ENCODE measurements around the gene XYLT1. TPM values are rescaled to one million over a fixed set of nuclear protein-coding genes. Genes with fewer than 3 reads are reported as not detected.

The XYLT1 gene
- total RNA-seq, 2 experiments from 2014 or later = 5.1 to 6.2 TPM

- DNase-seq = no peak
- no peaks in the 10 kb centered on the region for H3K27me3 Mint-ChIP-seq
- peak; percentile 52 for ATAC-seq
- no peaks in the 10 kb centered on the region for H3K9me3 Mint-ChIP-seq (ENCODE audit: low read depth)
- H3K4me3 Mint-ChIP-seq = no peak overlapping the region
- H3K36me3 Mint-ChIP-seq (ENCODE audit: low read depth) = no peaks in the 10 kb centered on the region
- intact Hi-C loops (cut with DNase I, micrococcal nuclease) = no loop called here
- H3K27ac Mint-ChIP-seq = no peak overlapping the region
- ChIA-PET POLR2A (no interaction called here), CTCF (no interaction called here)
- peaks cover 64% of the 10 kb centered on the region for H3K4me1 Mint-ChIP-seq
Observed at GRCh38 chr16:17375461-17376304, 95.1 kb downstream of the XYLT1 start.

GRCh38 chr16:17374668-17375255 is 96.0 kb downstream of the XYLT1 start:
- H3K27me3 Mint-ChIP-seq = no peaks in the 10 kb centered on the region
- ChIA-PET CTCF (interaction anchor here (1.2 kb wide), 1 partner anchor 9 kb away, joined by 4 read pairs; no protein-coding TSS in a partner anchor), POLR2A (no interaction called here)
- peaks cover 70% of the 10 kb centered on the region for H3K4me1 Mint-ChIP-seq
- H3K27ac Mint-ChIP-seq = no peak overlapping the region
- ATAC-seq = peak; percentile 34
- H3K9me3 Mint-ChIP-seq (ENCODE audit: low read depth) = no peaks in the 10 kb centered on the region
- H3K36me3 Mint-ChIP-seq (ENCODE audit: low read depth) = no peaks in the 10 kb centered on the region
- peak; percentile 47 for DNase-seq
- H3K4me3 Mint-ChIP-seq = no peak overlapping the region
- intact Hi-C loops (cut with DNase I, micrococcal nuclease) = no loop called here

GRCh38 chr16:17373533-17373932 is 97.2 kb downstream of the XYLT1 start:
- peaks cover 71% of the 10 kb centered on the region for H3K4me1 Mint-ChIP-seq
- intact Hi-C loops (cut with DNase I, micrococcal nuclease) = no loop called here
- ChIA-PET POLR2A (no interaction called here), CTCF (no interaction called here)
- no peak overlapping the region for H3K27ac Mint-ChIP-seq
- DNase-seq (no peak), ATAC-seq (no peak)
- H3K27me3 Mint-ChIP-seq = no peaks in the 10 kb centered on the region
- no peaks in the 10 kb centered on the region for H3K36me3 Mint-ChIP-seq (ENCODE audit: low read depth)
- no peaks in the 10 kb centered on the region for H3K9me3 Mint-ChIP-seq (ENCODE audit: low read depth)
- H3K4me3 Mint-ChIP-seq = no peak overlapping the region

GRCh38 chr16:17372386-17372785 is 98.4 kb downstream of the XYLT1 start:
- intact Hi-C loops (cut with DNase I, micrococcal nuclease) = no loop called here
- no peak for DNase-seq
- Mint-ChIP-seq H3K36me3 (ENCODE audit: low read depth) (no peaks in the 10 kb centered on the region), H3K27me3 (no peaks in the 10 kb centered on the region), H3K4me3 (no peak overlapping the region), H3K9me3 (ENCODE audit: low read depth) (no peaks in the 10 kb centered on the region), H3K4me1 (peaks cover 75% of the 10 kb centered on the region), H3K27ac (no peak overlapping the region)
- ChIA-PET CTCF (interaction anchor here (0.7 kb wide), 1 partner anchor 297 kb away, joined by 4 read pairs; no protein-coding TSS in a partner anchor), POLR2A (no interaction called here)
- no peak for ATAC-seq

GRCh38 chr16:17371299-17371698 is 99.5 kb downstream of the XYLT1 start:
- H3K27ac Mint-ChIP-seq = peak overlapping the region; percentile 32
- DNase-seq (no peak), ATAC-seq (no peak)
- intact Hi-C loops (cut with DNase I, micrococcal nuclease) = no loop called here
- H3K36me3 Mint-ChIP-seq (ENCODE audit: low read depth) = no peaks in the 10 kb centered on the region
- POLR2A ChIA-PET = no interaction called here
- peaks cover 81% of the 10 kb centered on the region for H3K4me1 Mint-ChIP-seq
- H3K4me3 Mint-ChIP-seq = no peak overlapping the region
- H3K9me3 Mint-ChIP-seq (ENCODE audit: low read depth) = no peaks in the 10 kb centered on the region
- H3K27me3 Mint-ChIP-seq = no peaks in the 10 kb centered on the region
- CTCF ChIA-PET = interaction anchor here (0.7 to 3.3 kb wide), 3 partner anchors 10 to 26 kb away, joined by 3 to 14 read pairs (median 3); no protein-coding TSS in a partner anchor

GRCh38 chr16:17370731-17371285 is 100.0 kb downstream of the XYLT1 start:
- H3K36me3 Mint-ChIP-seq (ENCODE audit: low read depth) = no peaks in the 10 kb centered on the region
- peaks cover 84% of the 10 kb centered on the region for H3K4me1 Mint-ChIP-seq
- peak overlapping the region; percentile 99 for H3K27ac Mint-ChIP-seq
- CTCF ChIA-PET = interaction anchor here (0.7 to 3.3 kb wide), 7 partner anchors 9 to 137 kb away, joined by 3 to 14 read pairs (median 3); no protein-coding TSS in a partner anchor
- no peak overlapping the region for H3K4me3 Mint-ChIP-seq
- ATAC-seq (no peak), DNase-seq (no peak)
- H3K9me3 Mint-ChIP-seq (ENCODE audit: low read depth) = no peaks in the 10 kb centered on the region
- intact Hi-C loops (cut with DNase I, micrococcal nuclease) = no loop called here
- no peaks in the 10 kb centered on the region for H3K27me3 Mint-ChIP-seq
- POLR2A ChIA-PET = no interaction called here

- Mint-ChIP-seq H3K27ac (peak overlapping the region; percentile 99), H3K36me3 (ENCODE audit: low read depth) (no peaks in the 10 kb centered on the region), H3K9me3 (ENCODE audit: low read depth) (no peaks in the 10 kb centered on the region), H3K4me1 (peaks cover 87% of the 10 kb centered on the region), H3K4me3 (peak overlapping the region; percentile 85), H3K27me3 (no peaks in the 10 kb centered on the region)
- ChIA-PET POLR2A (no interaction called here), CTCF (interaction anchor here (0.7 to 3.3 kb wide), 8 partner anchors 11 to 137 kb away, joined by 3 to 14 read pairs (median 3); no protein-coding TSS in a partner anchor)
- DNase-seq (peak; percentile 42), ATAC-seq (peak; percentile 28)
- intact Hi-C loops (cut with DNase I, micrococcal nuclease) = no loop called here
Observed at GRCh38 chr16:17370223-17370707, 100.5 kb downstream of the XYLT1 start.

- Mint-ChIP-seq H3K36me3 (ENCODE audit: low read depth) (no peaks in the 10 kb centered on the region), H3K27ac (peak overlapping the region; percentile 99), H3K9me3 (ENCODE audit: low read depth) (no peaks in the 10 kb centered on the region), H3K4me1 (peaks cover 88% of the 10 kb centered on the region), H3K27me3 (no peaks in the 10 kb centered on the region), H3K4me3 (peak overlapping the region; percentile 85)
- ATAC-seq (peak; percentile 80), DNase-seq (peak; percentile 75)
- CTCF ChIA-PET = interaction anchor here (0.6 to 3.3 kb wide), 12 partner anchors 9 to 170 kb away, joined by 3 to 14 read pairs (median 3); no protein-coding TSS in a partner anchor
- POLR2A ChIA-PET = interaction anchor here (0.6 kb wide), 1 partner anchor 16 kb away, joined by 3 read pairs; no protein-coding TSS in a partner anchor
- intact Hi-C loops (cut with DNase I, micrococcal nuclease) = loop anchor here (1.0 to 10.0 kb wide), 6 partner anchors 47 to 345 kb away; partner anchors contain the start of gene XYLT1 (in 1 of the 2)
Observed at GRCh38 chr16:17369421-17370222, 101.1 kb downstream of the XYLT1 start.

- Mint-ChIP-seq H3K4me1 (peaks cover 88% of the 10 kb centered on the region), H3K27me3 (no peaks in the 10 kb centered on the region), H3K4me3 (peak overlapping the region; percentile 85), H3K27ac (peak overlapping the region; percentile 99), H3K9me3 (ENCODE audit: low read depth) (no peaks in the 10 kb centered on the region), H3K36me3 (ENCODE audit: low read depth) (no peaks in the 10 kb centered on the region)
- ChIA-PET POLR2A (interaction anchor here (0.6 kb wide), 1 partner anchor 16 kb away, joined by 3 read pairs; no protein-coding TSS in a partner anchor), CTCF (interaction anchor here (0.6 to 3.3 kb wide), 3 partner anchors 14 to 170 kb away, joined by 3 to 14 read pairs (median 4); no protein-coding TSS in a partner anchor)
- DNase-seq (peak; percentile 34), ATAC-seq (peak; percentile 21)
- intact Hi-C loops (cut with DNase I, micrococcal nuclease) = loop anchor here (1.0 to 10.0 kb wide), 6 partner anchors 48 to 344 kb away; partner anchors contain the start of gene XYLT1 (in 1 of the 2)
Observed at GRCh38 chr16:17368951-17369350, 101.8 kb downstream of the XYLT1 start.

GRCh38 chr16:17368446-17368845 is 102.3 kb downstream of the XYLT1 start:
- POLR2A ChIA-PET = no interaction called here
- ATAC-seq = no peak
- H3K4me1 Mint-ChIP-seq = peaks cover 88% of the 10 kb centered on the region
- CTCF ChIA-PET = interaction anchor here (3.3 kb wide), 1 partner anchor 15 kb away, joined by 14 read pairs; no protein-coding TSS in a partner anchor
- peak overlapping the region; percentile 85 for H3K4me3 Mint-ChIP-seq
- H3K36me3 Mint-ChIP-seq (ENCODE audit: low read depth) = no peaks in the 10 kb centered on the region
- intact Hi-C loops (cut with DNase I, micrococcal nuclease) = loop anchor here (2.0 to 10.0 kb wide), 5 partner anchors 48 to 344 kb away; partner anchors contain the start of gene XYLT1 (in 1 of the 2)
- H3K27me3 Mint-ChIP-seq = no peaks in the 10 kb centered on the region
- DNase-seq = no peak
- peak overlapping the region; percentile 99 for H3K27ac Mint-ChIP-seq
- no peaks in the 10 kb centered on the region for H3K9me3 Mint-ChIP-seq (ENCODE audit: low read depth)
